Measurements from ENCODE around the gene MATK.

Gene MATK

DNA sequence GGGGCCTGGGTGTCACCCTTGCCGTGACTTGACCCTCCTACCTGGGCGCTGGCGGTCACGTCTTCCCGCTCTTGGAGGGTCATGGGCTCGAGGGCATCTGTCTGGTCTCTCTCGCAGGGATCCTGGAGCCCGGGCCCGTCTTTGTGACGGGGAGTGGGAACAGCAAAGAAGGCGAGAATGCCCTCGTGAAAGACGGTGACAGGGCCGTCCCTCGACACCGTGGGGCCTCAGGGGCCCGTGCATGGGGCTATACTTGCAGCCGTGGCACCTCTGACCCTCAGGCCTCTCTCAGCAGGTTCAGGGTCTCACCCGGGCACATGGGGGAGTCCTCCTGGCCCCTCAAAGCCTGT is 20.9 kb upstream of the MATK start:
- Mint-ChIP-seq H3K27ac (no peak overlapping the region), H3K27me3 (ENCODE audit: low read depth) (no peaks in the 10 kb centered on the region), H3K4me1 (ENCODE audit: low read depth) (peaks cover under 1% of the 10 kb centered on the region), H3K9me3 (peaks cover 4% of the 10 kb centered on the region), H3K36me3 (ENCODE audit: low read depth) (no peaks in the 10 kb centered on the region), H3K4me3 (no peak overlapping the region)

DNA sequence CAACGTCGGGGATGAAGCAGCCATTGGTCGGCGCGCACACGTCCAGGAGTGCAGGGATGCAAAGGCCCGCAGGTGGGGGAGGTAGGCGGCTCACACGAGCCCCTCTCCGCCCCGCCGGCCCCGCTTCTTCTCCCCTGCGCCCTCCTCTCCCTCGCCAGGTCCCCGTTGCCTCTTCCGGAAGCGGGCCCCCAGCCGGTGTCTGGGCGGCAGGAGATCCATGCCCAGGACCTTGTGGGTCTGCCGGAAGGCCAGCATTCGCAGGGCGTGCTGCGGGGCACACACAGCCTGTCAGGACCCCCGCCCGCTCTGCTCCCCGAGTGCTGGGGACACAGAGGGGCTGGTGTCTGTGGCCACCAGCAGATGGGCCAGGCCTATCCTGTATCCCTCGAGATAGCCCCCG is 19.7 kb upstream of the MATK start:
- peaks cover 2% of the 10 kb centered on the region for H3K4me1 Mint-ChIP-seq (ENCODE audit: low read depth)
- no peaks in the 10 kb centered on the region for H3K36me3 Mint-ChIP-seq (ENCODE audit: low read depth)
- no peaks in the 10 kb centered on the region for H3K27me3 Mint-ChIP-seq (ENCODE audit: low read depth)
- H3K27ac Mint-ChIP-seq = no peak overlapping the region
- no peak overlapping the region for H3K4me3 Mint-ChIP-seq
- H3K9me3 Mint-ChIP-seq = peaks cover 4% of the 10 kb centered on the region

DNA sequence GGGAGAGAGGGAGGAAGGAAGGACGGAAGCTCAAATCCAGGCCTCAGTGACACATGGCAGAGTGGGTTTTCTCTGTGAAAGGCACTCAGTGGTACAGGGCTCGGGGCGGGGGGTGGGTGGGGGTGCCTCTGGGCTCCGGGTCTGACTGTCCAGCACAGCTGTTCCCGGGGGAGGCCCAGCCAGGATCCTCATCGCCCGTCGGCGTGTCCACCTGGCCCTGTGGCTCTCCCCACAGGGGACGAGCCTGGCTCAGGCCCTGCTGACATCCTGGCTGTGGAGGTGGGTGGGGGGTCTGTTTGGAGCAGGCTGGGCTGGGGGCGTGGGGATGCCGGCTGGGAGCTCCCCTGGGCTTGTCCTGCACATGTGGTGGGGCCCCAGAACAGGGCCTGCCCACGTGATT is 18.2 kb upstream of the MATK start:
- Mint-ChIP-seq H3K36me3 (ENCODE audit: low read depth) (no peaks in the 10 kb centered on the region), H3K27ac (no peak overlapping the region), H3K9me3 (peaks cover 4% of the 10 kb centered on the region), H3K4me1 (ENCODE audit: low read depth) (peaks cover 4% of the 10 kb centered on the region), H3K27me3 (ENCODE audit: low read depth) (peaks cover 4% of the 10 kb centered on the region), H3K4me3 (no peak overlapping the region)

DNA sequence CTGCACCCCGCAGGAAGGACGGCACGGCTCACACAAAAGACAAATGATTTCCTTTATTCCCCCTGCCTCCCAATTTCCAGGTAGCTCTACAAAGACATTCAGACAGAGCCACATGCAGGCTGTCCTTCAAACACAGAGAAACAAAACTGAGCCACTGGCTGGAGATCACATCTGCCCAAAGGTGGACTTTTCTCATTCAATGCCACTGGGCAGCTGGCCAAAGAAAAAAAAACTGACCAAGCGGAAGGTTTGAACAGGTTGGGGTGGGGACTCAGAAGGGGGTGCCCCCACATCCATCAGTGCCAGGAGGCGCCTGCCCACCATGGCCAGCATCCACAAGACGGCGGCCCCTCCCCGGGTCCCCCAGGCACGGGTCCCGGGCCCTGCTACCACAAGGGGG is 17.8 kb upstream of the MATK start:
- H3K4me3 Mint-ChIP-seq = no peak overlapping the region
- H3K27me3 Mint-ChIP-seq (ENCODE audit: low read depth) = peaks cover 4% of the 10 kb centered on the region
- peaks cover 4% of the 10 kb centered on the region for H3K9me3 Mint-ChIP-seq
- H3K36me3 Mint-ChIP-seq (ENCODE audit: low read depth) = no peaks in the 10 kb centered on the region
- H3K4me1 Mint-ChIP-seq (ENCODE audit: low read depth) = peaks cover 7% of the 10 kb centered on the region
- H3K27ac Mint-ChIP-seq = no peak overlapping the region

DNA sequence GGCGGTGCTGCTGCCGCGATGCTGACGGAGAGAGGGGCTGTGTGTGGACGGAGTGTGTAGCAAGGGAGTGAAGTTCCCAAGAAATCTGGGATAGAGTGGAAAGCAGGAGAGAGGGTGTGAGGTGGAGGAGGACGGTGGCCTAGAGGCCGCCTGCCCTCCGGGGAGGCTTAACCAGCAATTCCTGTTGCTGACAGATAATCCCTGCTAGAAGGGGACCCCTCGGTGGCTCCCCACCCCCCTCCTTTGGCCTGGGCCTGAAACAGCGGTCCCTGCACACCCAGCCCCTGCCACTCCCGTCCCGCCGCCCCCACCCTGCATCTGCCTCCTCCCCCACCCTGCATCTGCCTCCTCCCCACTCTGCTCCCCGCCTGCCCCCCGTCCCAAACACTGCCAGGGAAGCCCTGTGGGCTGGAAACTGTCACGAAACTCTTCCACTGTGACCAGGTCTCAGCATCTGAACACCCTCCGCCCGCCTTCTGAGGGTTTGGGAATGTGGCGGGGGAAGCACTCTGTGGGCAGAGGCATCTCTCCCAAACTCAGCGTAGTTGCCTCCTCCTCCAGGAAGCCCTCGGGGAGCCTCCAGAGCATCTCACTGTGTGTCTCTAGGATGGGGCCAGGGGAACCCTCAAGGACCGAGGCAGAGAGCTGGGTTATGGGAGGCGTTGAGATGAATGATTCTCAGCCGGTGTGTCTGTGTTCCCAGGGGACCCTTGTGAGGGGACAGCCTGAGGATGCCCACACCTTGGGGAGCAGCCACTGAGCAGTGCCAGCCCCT is 17.1 kb upstream of the MATK start:
- H3K4me3 Mint-ChIP-seq = no peak overlapping the region
- no peaks in the 10 kb centered on the region for H3K36me3 Mint-ChIP-seq (ENCODE audit: low read depth)
- peaks cover 4% of the 10 kb centered on the region for H3K9me3 Mint-ChIP-seq
- no peak overlapping the region for H3K27ac Mint-ChIP-seq
- peaks cover 7% of the 10 kb centered on the region for H3K4me1 Mint-ChIP-seq (ENCODE audit: low read depth)
- H3K27me3 Mint-ChIP-seq (ENCODE audit: low read depth) = peaks cover 4% of the 10 kb centered on the region

DNA sequence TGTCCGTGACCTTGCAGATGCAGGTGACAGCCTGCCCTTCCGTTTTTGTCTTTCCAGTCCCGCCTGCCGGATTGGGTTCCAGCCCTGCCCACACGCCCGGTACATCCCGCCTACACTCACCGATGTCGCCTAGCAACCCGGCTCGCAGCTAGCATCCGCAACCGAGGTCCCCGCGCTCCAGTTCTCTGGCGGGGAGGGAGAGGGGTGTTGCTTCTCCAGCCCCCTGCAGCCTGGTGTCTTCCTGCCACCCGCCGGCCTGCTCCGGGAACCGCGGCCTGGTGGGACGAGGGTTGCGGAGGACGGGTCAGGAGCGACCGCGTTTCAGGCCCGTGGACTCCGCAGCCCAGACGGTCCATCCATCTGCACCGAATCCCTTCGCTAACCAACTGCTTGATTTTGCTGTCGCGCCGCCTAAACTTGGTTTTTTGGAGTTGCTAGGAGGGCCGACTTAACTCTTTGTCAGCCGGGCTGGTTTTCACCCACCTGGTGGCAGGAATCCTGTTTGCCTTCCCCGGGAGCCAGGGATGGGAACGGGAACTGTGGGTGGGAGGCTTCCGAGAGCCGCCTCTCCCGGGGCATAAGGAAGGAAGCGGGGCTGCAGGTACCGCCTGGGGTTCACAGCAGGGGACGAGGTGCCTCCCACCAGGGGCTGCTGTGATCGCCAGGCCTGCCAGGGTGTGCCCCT is 15.4 kb upstream of the MATK start:
- peak overlapping the region; percentile 36 for H3K4me3 Mint-ChIP-seq
- H3K9me3 Mint-ChIP-seq = peaks cover 9% of the 10 kb centered on the region
- H3K4me1 Mint-ChIP-seq (ENCODE audit: low read depth) = peaks cover 10% of the 10 kb centered on the region
- H3K27me3 Mint-ChIP-seq (ENCODE audit: low read depth) = peaks cover 4% of the 10 kb centered on the region
- H3K27ac Mint-ChIP-seq = peak overlapping the region; percentile 27
- peaks cover 7% of the 10 kb centered on the region for H3K36me3 Mint-ChIP-seq (ENCODE audit: low read depth)

DNA sequence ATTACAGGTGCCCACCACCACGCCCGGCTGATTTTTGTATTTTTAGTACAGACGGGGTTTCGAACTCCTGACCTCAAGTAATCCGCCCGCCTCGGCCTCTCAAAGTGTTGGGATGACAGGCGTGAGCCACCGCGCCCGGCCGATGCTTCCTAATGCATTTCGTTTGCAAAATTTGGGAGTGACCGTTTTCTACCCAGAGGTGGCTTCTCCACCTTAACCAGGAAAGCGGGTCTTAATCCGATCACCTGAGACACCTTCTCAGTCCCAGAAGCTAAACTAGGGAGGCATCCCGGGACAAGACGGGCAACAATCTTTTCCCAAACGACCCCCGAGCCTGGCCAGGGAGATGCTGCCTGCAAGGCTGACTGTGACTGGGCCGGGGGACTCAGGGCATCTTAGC is 14.8 kb upstream of the MATK start:
- peaks cover 14% of the 10 kb centered on the region for H3K9me3 Mint-ChIP-seq
- H3K27ac Mint-ChIP-seq = no peak overlapping the region
- H3K4me3 Mint-ChIP-seq = peak overlapping the region; percentile 36
- H3K27me3 Mint-ChIP-seq (ENCODE audit: low read depth) = peaks cover 4% of the 10 kb centered on the region
- peaks cover 10% of the 10 kb centered on the region for H3K4me1 Mint-ChIP-seq (ENCODE audit: low read depth)
- H3K36me3 Mint-ChIP-seq (ENCODE audit: low read depth) = peaks cover 9% of the 10 kb centered on the region

DNA sequence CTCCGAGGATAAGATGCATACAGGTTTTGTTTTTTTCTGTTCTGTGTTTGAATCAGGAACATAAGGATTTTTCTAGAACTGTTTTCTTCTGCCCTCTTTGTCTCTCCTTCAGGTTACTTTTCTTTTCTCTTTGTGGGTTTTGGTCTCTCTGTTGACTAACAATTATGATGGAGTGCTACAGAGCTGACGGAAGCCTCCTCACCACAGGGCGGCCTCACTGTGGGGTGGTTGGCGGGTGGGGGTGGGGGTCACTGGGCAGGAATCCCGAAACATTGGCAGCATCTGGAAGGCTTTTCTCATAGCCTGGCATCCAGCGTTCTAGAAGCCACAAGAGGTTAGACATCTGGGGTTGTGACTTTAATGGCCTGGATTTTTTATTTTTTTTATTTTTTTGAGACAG is 12.0 kb upstream of the MATK start:
- Mint-ChIP-seq H3K27ac (peak overlapping the region; percentile 75), H3K9me3 (peaks cover 17% of the 10 kb centered on the region), H3K4me3 (peak overlapping the region; percentile 58), H3K36me3 (ENCODE audit: low read depth) (peaks cover 9% of the 10 kb centered on the region), H3K4me1 (ENCODE audit: low read depth) (peaks cover 10% of the 10 kb centered on the region), H3K27me3 (ENCODE audit: low read depth) (peaks cover 4% of the 10 kb centered on the region)

DNA sequence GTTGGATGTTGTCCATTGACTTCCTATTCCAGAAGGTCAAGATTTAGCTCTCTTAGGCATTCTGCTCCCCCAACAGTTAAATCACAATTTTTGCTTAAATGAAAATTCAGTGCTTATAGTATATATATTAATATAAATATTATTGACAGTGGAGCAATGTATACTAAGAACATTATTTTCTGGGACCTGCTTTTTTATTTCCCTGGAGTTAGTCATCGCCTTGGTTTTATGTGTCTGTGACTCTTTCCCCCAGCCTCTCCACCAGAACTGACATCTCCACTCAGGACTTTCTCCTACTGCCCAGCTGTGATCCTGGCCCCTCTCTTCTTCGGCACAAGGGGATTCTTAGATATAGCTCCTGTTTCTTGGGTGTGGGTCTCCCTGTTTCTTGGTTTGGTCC is 10.2 kb upstream of the MATK start:
- Mint-ChIP-seq H3K4me3 (no peak overlapping the region), H3K4me1 (ENCODE audit: low read depth) (peaks cover 10% of the 10 kb centered on the region), H3K9me3 (peaks cover 20% of the 10 kb centered on the region), H3K27ac (no peak overlapping the region), H3K27me3 (ENCODE audit: low read depth) (peaks cover 4% of the 10 kb centered on the region), H3K36me3 (ENCODE audit: low read depth) (peaks cover 9% of the 10 kb centered on the region)

DNA sequence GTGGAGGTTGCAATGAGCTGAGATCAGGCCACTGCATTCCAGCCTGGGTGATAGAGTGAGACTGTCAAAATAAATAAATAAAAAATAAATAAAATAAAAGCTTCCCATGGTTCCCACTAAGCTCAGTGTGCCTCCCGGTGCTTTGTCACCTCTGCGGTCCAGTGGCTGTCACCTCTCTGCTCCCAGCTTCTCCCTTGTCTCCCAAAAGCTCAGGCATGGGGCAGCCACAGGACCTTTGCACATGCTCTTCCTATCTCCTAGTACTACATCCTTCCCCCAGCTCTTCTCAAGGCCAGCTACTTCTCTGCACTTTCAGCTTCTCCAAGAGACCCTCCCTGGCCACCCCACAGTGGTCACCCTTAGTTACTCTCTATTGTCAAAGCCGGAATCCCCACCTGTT is 7.6 kb upstream of the MATK start:
- H3K9me3 Mint-ChIP-seq = peaks cover 20% of the 10 kb centered on the region
- H3K36me3 Mint-ChIP-seq (ENCODE audit: low read depth) = peaks cover 9% of the 10 kb centered on the region
- H3K4me3 Mint-ChIP-seq = no peak overlapping the region
- H3K4me1 Mint-ChIP-seq (ENCODE audit: low read depth) = peaks cover 6% of the 10 kb centered on the region
- H3K27ac Mint-ChIP-seq = no peak overlapping the region
- peaks cover 16% of the 10 kb centered on the region for H3K27me3 Mint-ChIP-seq (ENCODE audit: low read depth)

DNA sequence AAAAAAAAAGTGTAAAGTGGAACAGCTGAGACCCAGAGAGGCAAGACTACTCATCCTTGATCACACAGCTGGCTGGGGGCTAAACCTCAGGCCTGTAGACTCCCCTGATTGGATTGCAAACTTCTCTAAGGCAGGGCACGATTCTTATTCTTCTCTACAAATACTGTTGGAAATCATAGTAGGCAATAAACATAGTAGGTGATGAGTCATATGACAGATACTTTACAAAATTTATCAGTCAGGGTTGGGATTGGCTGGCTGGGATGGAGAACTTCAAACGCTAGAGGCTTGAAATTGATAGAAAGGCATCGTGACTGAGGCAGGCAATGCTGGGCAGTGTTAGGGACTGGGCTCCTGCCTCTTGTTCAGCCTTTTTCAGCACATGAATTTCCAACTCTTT is 5.9 kb upstream of the MATK start:
- Mint-ChIP-seq H3K4me3 (no peak overlapping the region), H3K27me3 (ENCODE audit: low read depth) (peaks cover 21% of the 10 kb centered on the region), H3K27ac (no peak overlapping the region), H3K9me3 (peaks cover 16% of the 10 kb centered on the region), H3K36me3 (ENCODE audit: low read depth) (peaks cover 6% of the 10 kb centered on the region), H3K4me1 (ENCODE audit: low read depth) (peaks cover 2% of the 10 kb centered on the region)

DNA sequence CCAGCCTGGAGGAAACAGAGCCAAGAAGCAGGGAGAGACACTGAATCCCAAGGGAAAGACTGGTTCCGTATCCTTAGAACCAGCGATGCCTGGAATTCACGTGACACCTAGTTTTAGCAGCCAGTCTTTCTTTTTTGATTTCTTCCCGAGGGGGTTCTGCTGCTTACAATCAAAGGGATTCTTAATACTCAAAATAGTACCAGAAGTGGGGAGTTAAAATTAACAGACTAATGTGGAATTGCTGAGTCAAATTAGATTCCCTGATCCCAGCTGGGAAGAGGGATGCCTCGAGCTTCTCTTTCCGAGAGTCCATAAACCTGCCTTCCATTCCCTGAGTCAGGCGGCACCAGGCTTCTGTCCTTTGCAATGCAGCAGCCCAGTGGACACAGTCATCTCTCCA is 4.8 kb upstream of the MATK start:
- H3K36me3 Mint-ChIP-seq (ENCODE audit: low read depth) = no peaks in the 10 kb centered on the region
- peaks cover 7% of the 10 kb centered on the region for H3K9me3 Mint-ChIP-seq
- peaks cover 26% of the 10 kb centered on the region for H3K27me3 Mint-ChIP-seq (ENCODE audit: low read depth)
- no peak overlapping the region for H3K4me3 Mint-ChIP-seq
- H3K27ac Mint-ChIP-seq = no peak overlapping the region
- peaks cover 2% of the 10 kb centered on the region for H3K4me1 Mint-ChIP-seq (ENCODE audit: low read depth)

DNA sequence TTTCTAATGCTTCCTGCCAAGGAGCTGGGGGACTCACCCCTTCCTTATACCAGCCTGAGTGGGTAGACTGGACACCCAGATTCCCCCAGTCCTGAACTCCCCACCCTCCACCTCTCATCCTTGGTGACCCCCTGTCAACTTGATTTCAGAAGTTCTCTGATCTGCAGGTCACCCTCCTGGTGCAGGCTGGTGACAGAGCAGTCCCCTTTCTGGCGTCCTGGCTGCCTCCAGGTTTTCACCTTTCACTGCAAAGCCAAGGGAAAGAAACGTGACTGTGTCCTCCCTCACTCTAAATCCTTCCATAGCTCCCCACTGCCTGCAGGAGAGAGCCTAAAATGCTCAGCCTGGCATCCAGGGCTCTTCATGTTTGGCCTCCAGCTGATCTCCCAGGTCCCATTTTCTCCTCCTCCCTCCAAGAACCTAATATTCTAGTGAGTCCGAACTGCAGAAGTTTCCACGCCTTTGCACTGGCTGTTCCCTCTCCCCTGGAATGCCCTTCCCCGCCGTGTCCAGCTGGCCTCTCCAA is 4.1 kb upstream of the MATK start:
- Mint-ChIP-seq H3K27me3 (ENCODE audit: low read depth) (peaks cover 26% of the 10 kb centered on the region), H3K36me3 (ENCODE audit: low read depth) (no peaks in the 10 kb centered on the region), H3K4me1 (ENCODE audit: low read depth) (peaks cover 2% of the 10 kb centered on the region), H3K4me3 (no peak overlapping the region), H3K9me3 (peaks cover 7% of the 10 kb centered on the region), H3K27ac (no peak overlapping the region)

DNA sequence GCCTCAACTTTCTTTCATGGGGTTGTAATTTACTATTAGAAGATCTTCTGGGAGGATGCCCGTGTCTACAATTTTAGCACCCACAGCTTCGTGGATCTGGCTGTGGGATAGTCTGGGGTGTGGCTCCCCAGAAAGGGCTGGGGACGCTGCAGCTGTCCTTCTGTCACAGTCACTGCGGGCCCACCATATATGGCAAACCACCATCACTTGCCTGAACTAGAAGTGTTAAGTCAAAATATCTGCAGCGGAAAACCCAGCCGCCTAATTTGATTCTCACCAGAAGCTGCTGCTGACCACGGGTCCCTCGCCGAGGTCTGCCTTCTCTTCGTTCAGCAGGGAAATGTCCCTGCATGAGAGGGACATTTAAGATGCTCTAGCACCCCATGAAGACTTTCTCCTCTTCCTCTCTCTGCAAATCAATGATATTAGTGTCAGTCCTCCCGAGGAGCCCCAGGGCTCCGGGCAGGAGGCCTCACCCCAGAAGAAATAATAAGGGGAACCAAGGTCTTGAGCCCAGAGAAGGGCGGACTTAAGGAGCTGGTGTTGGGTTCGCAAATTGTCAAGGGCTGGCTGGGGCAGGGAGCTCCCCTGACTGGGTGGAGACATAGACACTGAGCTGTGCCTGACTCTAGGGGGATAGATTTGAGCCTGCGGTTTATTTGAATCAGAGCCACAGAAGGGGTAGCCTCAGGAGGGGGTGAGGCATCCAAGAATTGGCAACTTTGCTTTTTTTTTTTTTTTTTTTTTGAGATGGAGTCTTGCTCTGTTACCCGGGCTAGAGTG is 3.0 kb upstream of the MATK start:
- Mint-ChIP-seq H3K27ac (no peak overlapping the region), H3K4me3 (peak overlapping the region; percentile 25), H3K27me3 (ENCODE audit: low read depth) (peaks cover 34% of the 10 kb centered on the region), H3K4me1 (ENCODE audit: low read depth) (peaks cover 5% of the 10 kb centered on the region), H3K9me3 (peaks cover 7% of the 10 kb centered on the region), H3K36me3 (ENCODE audit: low read depth) (no peaks in the 10 kb centered on the region)
